Measurements from ENCODE around the gene GYS1.

- TF ChIP-seq YY1 (IDR thresholded peaks at IDR 0.05; ENCODE audit: low read depth, low read length) (no peak), CTCF (IDR thresholded peaks at IDR 0.05; ENCODE audit: control extremely low read depth in 1 of 3, insufficient read depth in 1 of 3, low read depth in 1 of 3, low read length in 3 of 3) (no peak), MAFK (IDR thresholded peaks at IDR 0.05; ENCODE audit: low read depth, low read length) (no peak), USF2 (IDR thresholded peaks at IDR 0.05; ENCODE audit: low read length) (no peak), POLR2AphosphoS5 (IDR thresholded peaks at IDR 0.05; ENCODE audit: low read depth, low read length) (no peak), TAF1 (IDR thresholded peaks at IDR 0.05; ENCODE audit: low read depth, low read length) (no peak), HDAC6 (IDR thresholded peaks at IDR 0.05; ENCODE audit: low read depth, low read length) (no peak), RBBP5 (IDR thresholded peaks at IDR 0.05; ENCODE audit: borderline replicate concordance, low read depth, low read length) (no peak)
Measured at GRCh38 chr19:49006905-49007304, 13.8 kb upstream of the GYS1 start.

Data from H1 (cell line).